Measurements from ENCODE around the gene ATP8B4.

DNA sequence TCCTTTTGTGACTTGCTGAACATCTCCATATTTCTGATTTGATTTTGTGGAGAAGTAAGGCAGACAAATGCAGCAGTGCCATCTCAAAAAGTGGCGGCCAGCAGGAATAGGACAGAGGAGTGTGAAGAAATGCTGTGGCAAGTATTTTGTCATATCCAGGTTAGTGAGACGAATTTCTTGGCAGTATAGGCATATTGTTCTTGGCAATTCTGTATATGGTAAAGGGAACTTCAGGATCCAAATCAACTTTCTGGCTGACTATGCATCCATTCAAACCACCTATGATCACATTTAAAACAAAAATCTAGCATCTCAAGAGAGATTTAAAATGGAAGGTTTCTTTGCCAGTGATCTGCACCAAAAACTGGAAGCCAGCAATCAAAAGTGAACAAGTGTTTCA, 270.2 kb downstream of the ATP8B4 start:
- TF ChIP-seq, protein P1, sequence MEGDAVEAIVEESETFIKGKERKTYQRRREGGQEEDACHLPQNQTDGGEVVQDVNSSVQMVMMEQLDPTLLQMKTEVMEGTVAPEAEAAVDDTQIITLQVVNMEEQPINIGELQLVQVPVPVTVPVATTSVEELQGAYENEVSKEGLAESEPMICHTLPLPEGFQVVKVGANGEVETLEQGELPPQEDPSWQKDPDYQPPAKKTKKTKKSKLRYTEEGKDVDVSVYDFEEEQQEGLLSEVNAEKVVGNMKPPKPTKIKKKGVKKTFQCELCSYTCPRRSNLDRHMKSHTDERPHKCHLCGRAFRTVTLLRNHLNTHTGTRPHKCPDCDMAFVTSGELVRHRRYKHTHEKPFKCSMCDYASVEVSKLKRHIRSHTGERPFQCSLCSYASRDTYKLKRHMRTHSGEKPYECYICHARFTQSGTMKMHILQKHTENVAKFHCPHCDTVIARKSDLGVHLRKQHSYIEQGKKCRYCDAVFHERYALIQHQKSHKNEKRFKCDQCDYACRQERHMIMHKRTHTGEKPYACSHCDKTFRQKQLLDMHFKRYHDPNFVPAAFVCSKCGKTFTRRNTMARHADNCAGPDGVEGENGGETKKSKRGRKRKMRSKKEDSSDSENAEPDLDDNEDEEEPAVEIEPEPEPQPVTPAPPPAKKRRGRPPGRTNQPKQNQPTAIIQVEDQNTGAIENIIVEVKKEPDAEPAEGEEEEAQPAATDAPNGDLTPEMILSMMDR (IDR thresholded peaks at IDR 0.05): no peak
- TF ChIP-seq POLR2A (IDR thresholded peaks at IDR 0.05): no peak
- TF ChIP-seq EP300 (IDR thresholded peaks at IDR 0.05): no peak
